NB4 (cell line): Measurements from ENCODE around the gene KCNJ5.

Experiments used
- MYC ChIP-seq: IDR thresholded peaks from 2 replicates; pipeline ENCODE4 v1.6.1; 2011; ENCODE audit warnings: low read depth, low read length
- POLR2A ChIP-seq: IDR thresholded peaks from 2 replicates; pipeline ENCODE4 v1.6.1; 2011; ENCODE audit warnings: mild to moderate bottlenecking; ENCODE audit not compliant: insufficient read length; ENCODE audit errors: extremely low read depth
- TF ChIP-seq, protein P1 (sequence below): IDR thresholded peaks from one replicate; pipeline ENCODE4 v1.5.1; 2012; ENCODE audit warnings: low read depth, low read length

GRCh38 chr11:128878455-128878854, 12.7 kb upstream of the KCNJ5 start:
- TF ChIP-seq, protein P1, sequence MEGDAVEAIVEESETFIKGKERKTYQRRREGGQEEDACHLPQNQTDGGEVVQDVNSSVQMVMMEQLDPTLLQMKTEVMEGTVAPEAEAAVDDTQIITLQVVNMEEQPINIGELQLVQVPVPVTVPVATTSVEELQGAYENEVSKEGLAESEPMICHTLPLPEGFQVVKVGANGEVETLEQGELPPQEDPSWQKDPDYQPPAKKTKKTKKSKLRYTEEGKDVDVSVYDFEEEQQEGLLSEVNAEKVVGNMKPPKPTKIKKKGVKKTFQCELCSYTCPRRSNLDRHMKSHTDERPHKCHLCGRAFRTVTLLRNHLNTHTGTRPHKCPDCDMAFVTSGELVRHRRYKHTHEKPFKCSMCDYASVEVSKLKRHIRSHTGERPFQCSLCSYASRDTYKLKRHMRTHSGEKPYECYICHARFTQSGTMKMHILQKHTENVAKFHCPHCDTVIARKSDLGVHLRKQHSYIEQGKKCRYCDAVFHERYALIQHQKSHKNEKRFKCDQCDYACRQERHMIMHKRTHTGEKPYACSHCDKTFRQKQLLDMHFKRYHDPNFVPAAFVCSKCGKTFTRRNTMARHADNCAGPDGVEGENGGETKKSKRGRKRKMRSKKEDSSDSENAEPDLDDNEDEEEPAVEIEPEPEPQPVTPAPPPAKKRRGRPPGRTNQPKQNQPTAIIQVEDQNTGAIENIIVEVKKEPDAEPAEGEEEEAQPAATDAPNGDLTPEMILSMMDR = no peak
- no peak for TF ChIP-seq MYC
- TF ChIP-seq POLR2A = no peak
